K562 (cell line): ENCODE data around the gene FRYL. TPM values are rescaled to one million over a fixed set of nuclear protein-coding genes. Genes with fewer than 3 reads are reported as not detected.

Experiments used
- ATAC-seq: fragments of 200-7000 bp; cut with Tn5 transposase; 3 replicates; pipeline ENCODE4 v1.9.1; 2020; ENCODE audit warnings: moderate library complexity
- BruUV-seq: library from RNA; stranded (reverse); fragments of 400-500 nt; replicated peaks from 2 replicates; lab custom pipeline; 2021; lab: Mats Ljungman, UMichigan
- CTCF ChIA-PET: fragments of 300-600 bp; formaldehyde crosslinking; extraction: SDS; loops from one replicate; lab custom pipeline; 2021; ENCODE audit warnings: low intra/inter-chr PET ratio; lab: Yijun Ruan, JAX
- POLR2A ChIA-PET: fragments of 300-600, 350-650 bp; sonication (Branson Sonifier 250); formaldehyde crosslinking; extraction: SDS; loops from one replicate; lab custom pipeline; 2021; ENCODE audit warnings: antibody characterized with exemption, inconsistent platforms; lab: Yijun Ruan, JAX
- DNase-seq, 4 experiments: peaks; one replicate each; pipeline versions ENCODE4 v3.0.0 to v3.0.0-alpha.2; 2011 to 2018; ENCODE audit warnings: low spot score in 3 of 4, mixed read lengths in 3 of 4; ENCODE audit errors: extremely low read depth in 1 of 4
- FAIRE-seq: peaks from 2 replicates; lab custom pipeline; 2011; peaks lifted over from hg19 to GRCh38; lab: Jason Lieb, UNC
- H2AFZ ChIP-seq: 2 replicates; pipeline ENCODE4 v1.6.0; 2011; ENCODE audit warnings: low read depth, low read length, control low read depth, inconsistent platforms
- H3K27ac ChIP-seq: fragments of 200-600 bp; 3 replicates; pipeline ENCODE4 v1.8.0; 2011; ENCODE audit warnings: low read depth, mild to moderate bottlenecking, control low read depth, inconsistent platforms, low read length, moderate library complexity, mixed read lengths; ENCODE audit errors: extremely low read depth
- H3K27me3 ChIP-seq, 2 experiments: fragments of 300-600 bp in 1 of 2; 2 replicates in 1 of 2; 3 replicates in 1 of 2; pipeline versions ENCODE4 v1.6.0 to v1.8.0; 2011; ENCODE audit warnings: inconsistent platforms in 2 of 2, low read length in 2 of 2, mild to moderate bottlenecking in 1 of 2, mixed read lengths in 1 of 2, moderate library complexity in 1 of 2; ENCODE audit not compliant: control insufficient read depth in 2 of 2, insufficient read depth in 2 of 2
- H3K36me3 ChIP-seq: fragments of 300-600 bp; 3 replicates; pipeline ENCODE4 v1.8.0; 2011; ENCODE audit warnings: mild to moderate bottlenecking, low read length, inconsistent platforms; ENCODE audit not compliant: control insufficient read depth, insufficient read depth
- H3K4me1 ChIP-seq, 2 experiments: fragments of 200-600 bp in 1 of 2; replicated peaks in 1 of 2; 2 replicates in 1 of 2; 3 replicates in 1 of 2; pipeline versions ENCODE4 v1.5.1 to v1.8.0; 2011; ENCODE audit warnings: inconsistent platforms in 2 of 2, low read length in 2 of 2, mild to moderate bottlenecking in 1 of 2, mixed read lengths in 1 of 2, moderate library complexity in 1 of 2; ENCODE audit not compliant: control insufficient read depth in 2 of 2, insufficient read depth in 2 of 2
- H3K4me2 ChIP-seq: 2 replicates; pipeline ENCODE4 v1.6.1; 2011; ENCODE audit warnings: low read length, control low read depth, inconsistent platforms, mixed read lengths; ENCODE audit not compliant: insufficient read depth
- H3K4me3 ChIP-seq: fragments of 200-600 bp; sonication (generic), shearing (Covaris generic); 2 replicates; pipeline ENCODE4 v1.5.1; 2016; ENCODE audit warnings: control low read depth, inconsistent platforms
- H3K79me2 ChIP-seq: fragments of 200-600 bp; 3 replicates; pipeline ENCODE4 v1.8.0; 2011; ENCODE audit warnings: low read length, inconsistent platforms; ENCODE audit not compliant: control insufficient read depth, insufficient read depth
- H3K9ac ChIP-seq, 2 experiments: 2 replicates each; pipeline versions ENCODE4 v1.6.0 to v1.6.1; 2011; ENCODE audit warnings: low read depth in 2 of 2, low read length in 2 of 2, control low read depth in 1 of 2, inconsistent platforms in 1 of 2, mild to moderate bottlenecking in 1 of 2, mixed read lengths in 1 of 2; ENCODE audit not compliant: insufficient read depth in 1 of 2
- H3K9me1 ChIP-seq: one replicate; pipeline ENCODE4 v1.6.0; 2011; ENCODE audit warnings: inconsistent platforms, mild to moderate bottlenecking, low read length, moderate library complexity; ENCODE audit not compliant: control insufficient read depth, insufficient read depth
- H3K9me3 ChIP-seq: replicated peaks from 2 replicates; pipeline ENCODE4 v1.5.1; 2011; ENCODE audit warnings: low read depth, low read length, inconsistent platforms; ENCODE audit not compliant: control insufficient read depth, insufficient read depth
- H4K20me1 ChIP-seq: replicated peaks from 2 replicates; pipeline ENCODE4 v1.6.1; 2011; ENCODE audit warnings: low read length, inconsistent platforms, mixed read lengths; ENCODE audit not compliant: control insufficient read depth, insufficient read depth
- ADNP ChIP-seq: fragments of 200-800 bp; sonication (Bioruptor generic); IDR thresholded peaks from 2 replicates; pipeline ENCODE4 v1.6.1; 2016; ENCODE audit warnings: missing genetic modification characterization, missing compliant biosample characterization
- BCL6 ChIP-seq: fragments of 250-450 bp; sonication (Bioruptor Pico); IDR thresholded peaks from 2 replicates; pipeline ENCODE4 v1.4.0; 2020
- FIP1L1 ChIP-seq: fragments of 200-400 bp; formaldehyde crosslinking; IDR thresholded peaks from 2 replicates; pipeline ENCODE4 v1.6.1; 2018; ENCODE audit warnings: mild to moderate bottlenecking, low read depth, low read length; ENCODE audit not compliant: poor library complexity, severe bottlenecking
- GABPB2 ChIP-seq: fragments of 250-450 bp; sonication (Bioruptor Pico); conservative IDR thresholded peaks from 2 replicates; pipeline ENCODE4 v1.5.1; 2021; ENCODE audit warnings: mild to moderate bottlenecking
- POLR2AphosphoS5 ChIP-seq: IDR thresholded peaks from 2 replicates; pipeline ENCODE4 v1.6.1; 2011; ENCODE audit warnings: mild to moderate bottlenecking, low read depth, low read length, moderate library complexity; ENCODE audit not compliant: control insufficient read depth, insufficient read depth
- PPARD ChIP-seq: fragments of 250-450 bp; sonication (Bioruptor Pico); IDR thresholded peaks from 2 replicates; pipeline ENCODE4 v1.8.0; 2022; ENCODE audit warnings: inconsistent platforms, mild to moderate bottlenecking, moderate library complexity
- PRMT5 ChIP-seq: sonication (generic); formaldehyde crosslinking; IDR thresholded peaks from 2 replicates; pipeline ENCODE4 v1.5.0; 2020; ENCODE audit warnings: missing genetic modification reagents
- SETDB1 ChIP-seq: IDR thresholded peaks from one replicate; pipeline ENCODE4 v1.6.1; 2012; ENCODE audit warnings: low read length, control low read depth, inconsistent platforms
- TOE1 ChIP-seq, 2 experiments: fragments of 450-650 bp in 1 of 2; sonication (generic) in 1 of 2; formaldehyde crosslinking in 1 of 2; IDR thresholded peaks; 2 replicates each; pipeline versions ENCODE4 v1.7.1 to v1.8.0; 2016 to 2022; ENCODE audit warnings: borderline replicate concordance in 2 of 2, mild to moderate bottlenecking in 2 of 2, antibody characterized with exemption in 1 of 2, inconsistent platforms in 1 of 2, low read depth in 1 of 2, missing genetic modification reagents in 1 of 2, moderate library complexity in 1 of 2
- YBX1 ChIP-seq: fragments of 450-650 bp; IDR thresholded peaks from 2 replicates; pipeline ENCODE4 v1.7.1; 2016; ENCODE audit warnings: mild to moderate bottlenecking
- ZNF140 ChIP-seq: fragments of 250-450 bp; sonication (Bioruptor Pico); IDR thresholded peaks from 2 replicates; pipeline ENCODE4 v1.8.0; 2021; ENCODE audit warnings: moderate library complexity, mild to moderate bottlenecking, inconsistent platforms
- ZNF175 ChIP-seq: fragments of 200-800 bp; sonication (Bioruptor generic); IDR thresholded peaks from 2 replicates; pipeline ENCODE4 v1.6.1; 2016; ENCODE audit warnings: low read depth, mild to moderate bottlenecking, missing genetic modification characterization, missing compliant biosample characterization
- WGBS: fragments of 100-300 bp; shearing (Covaris generic); methylation state at CpG from one replicate; pipeline ENCODE4 v1.1.6; 2016; ENCODE audit warnings: low coverage, mixed read lengths; ENCODE audit not compliant: insufficient coverage; ENCODE audit errors: missing lambda C conversion rate; 5-methylcytosine and 5-hydroxymethylcytosine counted together
- in situ Hi-C: fragments of 300-500 bp; cut with MboI; formaldehyde crosslinking; loops from 4 replicates; pipeline ENCODE4 v1.15.0; 2018; ENCODE audit warnings: inconsistent platforms, mixed read lengths
- intact Hi-C: fragments of 100-400 bp; cut with micrococcal nuclease; formaldehyde crosslinking; loops from 2 replicates; pipeline ENCODE4 v1.14.2; 2022
- polyA plus RNA-seq, 8 experiments: library from polyadenylated mRNA; depleted of rRNA in 4 of 8; stranded (reverse) in 5 of 8; unstranded in 3 of 8; fragments of >200 nt; fragmentation: Nextera tagmentation in 2 of 8; fragmentation: Illumina TruSeq in 1 of 8; extraction: Ambion mirVana in 2 of 8; extraction: Trizol in 1 of 8; gene quantifications; 2 replicates each; pipeline versions ENCODE4 v1.2.1 to v1.2.3, GENCODE V29; 2011 to 2014; ENCODE audit warnings: inconsistent platforms in 1 of 8, missing spikeins in 1 of 8
- total RNA-seq, 7 experiments: library from RNA; depleted of rRNA in 6 of 7; stranded (reverse); fragments of >200 nt in 6 of 7; fragmentation: Illumina TruSeq in 2 of 7; extraction: Trizol in 2 of 7; gene quantifications; 2 replicates each; pipeline versions ENCODE4 v1.2.1 to v1.2.3, GENCODE V29; 2011 to 2021; ENCODE audit warnings: low replicate concordance in 1 of 7
- TF ChIP-seq, protein P1 (sequence below): fragments of 450-650 bp; IDR thresholded peaks from 2 replicates; pipeline ENCODE4 v1.6.1; 2018; ENCODE audit warnings: mild to moderate bottlenecking, low read depth; ENCODE audit not compliant: partially characterized antibody
- TF ChIP-seq, protein P2 (sequence below): fragments of 250-450 bp; sonication (Bioruptor Pico); IDR thresholded peaks from 2 replicates; pipeline ENCODE4 v1.4.0; 2020; ENCODE audit warnings: borderline replicate concordance
- TF ChIP-seq, protein P3 (sequence below): fragments of 250-450 bp; sonication (Bioruptor Pico); IDR thresholded peaks from 2 replicates; pipeline ENCODE4 v1.8.0; 2022; ENCODE audit warnings: inconsistent platforms, mild to moderate bottlenecking, moderate library complexity, borderline replicate concordance

The FRYL gene
- total and polyA plus RNA-seq, 9 of the 15 experiments (the other 6 are each of a cell fraction or from before 2014, with no cell fraction given) = 7.2 to 34.9 (median 15.9) TPM

DNA sequence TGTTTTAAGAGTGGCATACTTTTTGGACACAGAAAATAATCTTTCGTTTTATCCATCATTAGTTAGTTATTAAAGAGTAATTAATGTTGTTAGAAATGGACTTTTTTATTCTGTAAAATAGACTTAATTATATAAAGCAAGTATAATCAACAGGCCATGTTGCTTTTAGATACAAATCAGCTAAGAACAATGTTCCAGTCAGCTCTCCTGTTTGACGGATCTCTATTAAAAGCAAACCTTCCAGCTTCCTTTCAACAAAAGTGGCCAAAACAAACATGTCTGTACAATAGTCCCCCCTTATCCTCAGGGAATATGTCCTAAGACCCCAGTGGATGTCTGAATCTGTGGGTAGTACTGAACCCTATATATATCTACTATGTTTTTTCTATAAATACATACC, 301.8 kb downstream of the FRYL start:
- FAIRE-seq (no peak), DNase-seq (no peak), ATAC-seq (no peak)
- ChIA-PET CTCF (no interaction called here), POLR2A (no interaction called here)
- Histone ChIP-seq H2AFZ (0 out of 2 replicates have a peak overlapping the region, but pooled peaks have one; percentile 93), H3K9ac (no peak overlapping the region), H3K4me1 (peaks cover 15 to 27% of the 10 kb centered on the region in 2 experiments), H3K27me3 (no peaks in the 10 kb centered on the region), H3K4me3 (no peak overlapping the region), H3K9me1 (no peaks in the 10 kb centered on the region), H3K9me3 (no peaks in the 10 kb centered on the region), H3K36me3 (no peaks in the 10 kb centered on the region), H3K27ac (no peak overlapping the region), H4K20me1 (no peaks in the 10 kb centered on the region), H3K79me2 (peaks cover under 1% of the 10 kb centered on the region; the same call in 1 of the 3 replicates), H3K4me2 (no peak overlapping the region)
- 71% methylated on average over 2 of the region's 2 CpGs for WGBS
- no peak for TF ChIP-seq PPARD (CRISPR knock-in tag)
- TF ChIP-seq POLR2AphosphoS5 = no peak
- no peak for TF ChIP-seq BCL6 (CRISPR knock-in tag)
- TF ChIP-seq, protein P1, sequence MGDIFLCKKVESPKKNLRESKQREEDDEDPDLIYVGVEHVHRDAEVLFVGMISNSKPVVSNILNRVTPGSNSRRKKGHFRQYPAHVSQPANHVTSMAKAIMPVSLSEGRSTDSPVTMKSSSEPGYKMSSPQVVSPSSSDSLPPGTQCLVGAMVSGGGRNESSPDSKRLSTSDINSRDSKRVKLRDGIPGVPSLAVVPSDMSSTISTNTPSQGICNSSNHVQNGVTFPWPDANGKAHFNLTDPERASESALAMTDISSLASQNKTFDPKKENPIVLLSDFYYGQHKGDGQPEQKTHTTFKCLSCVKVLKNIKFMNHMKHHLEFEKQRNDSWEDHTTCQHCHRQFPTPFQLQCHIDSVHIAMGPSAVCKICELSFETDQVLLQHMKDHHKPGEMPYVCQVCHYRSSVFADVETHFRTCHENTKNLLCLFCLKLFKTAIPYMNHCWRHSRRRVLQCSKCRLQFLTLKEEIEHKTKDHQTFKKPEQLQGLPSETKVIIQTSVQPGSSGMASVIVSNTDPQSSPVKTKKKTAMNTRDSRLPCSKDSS = no peak
- TF ChIP-seq ADNP (tag) = no peak
- TF ChIP-seq ZNF175 (CRISPR knock-in tag) = no peak
- no peak for TF ChIP-seq GABPB2 (CRISPR knock-in tag)
- no peak for TF ChIP-seq SETDB1
- no peak for TF ChIP-seq TOE1 (IDR thresholded peaks at IDR 0.05; ENCODE audit: borderline replicate concordance)
- no peak for TF ChIP-seq TOE1 (CRISPR knock-in tag; IDR thresholded peaks at IDR 0.05; ENCODE audit: borderline replicate concordance, low read depth)
- TF ChIP-seq, protein P2, sequence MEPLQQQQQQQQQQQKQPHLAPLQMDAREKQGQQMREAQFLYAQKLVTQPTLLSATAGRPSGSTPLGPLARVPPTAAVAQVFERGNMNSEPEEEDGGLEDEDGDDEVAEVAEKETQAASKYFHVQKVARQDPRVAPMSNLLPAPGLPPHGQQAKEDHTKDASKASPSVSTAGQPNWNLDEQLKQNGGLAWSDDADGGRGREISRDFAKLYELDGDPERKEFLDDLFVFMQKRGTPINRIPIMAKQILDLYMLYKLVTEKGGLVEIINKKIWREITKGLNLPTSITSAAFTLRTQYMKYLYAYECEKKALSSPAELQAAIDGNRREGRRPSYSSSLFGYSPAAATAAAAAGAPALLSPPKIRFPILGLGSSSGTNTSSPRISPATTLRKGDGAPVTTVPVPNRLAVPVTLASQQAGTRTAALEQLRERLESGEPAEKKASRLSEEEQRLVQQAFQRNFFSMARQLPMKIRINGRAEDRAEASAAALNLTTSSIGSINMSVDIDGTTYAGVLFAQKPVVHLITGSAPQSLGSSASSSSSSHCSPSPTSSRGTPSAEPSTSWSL = no peak
- no peak for TF ChIP-seq ZNF140
- no peak for TF ChIP-seq FIP1L1
- TF ChIP-seq YBX1 = no peak
- TF ChIP-seq, protein P3, sequence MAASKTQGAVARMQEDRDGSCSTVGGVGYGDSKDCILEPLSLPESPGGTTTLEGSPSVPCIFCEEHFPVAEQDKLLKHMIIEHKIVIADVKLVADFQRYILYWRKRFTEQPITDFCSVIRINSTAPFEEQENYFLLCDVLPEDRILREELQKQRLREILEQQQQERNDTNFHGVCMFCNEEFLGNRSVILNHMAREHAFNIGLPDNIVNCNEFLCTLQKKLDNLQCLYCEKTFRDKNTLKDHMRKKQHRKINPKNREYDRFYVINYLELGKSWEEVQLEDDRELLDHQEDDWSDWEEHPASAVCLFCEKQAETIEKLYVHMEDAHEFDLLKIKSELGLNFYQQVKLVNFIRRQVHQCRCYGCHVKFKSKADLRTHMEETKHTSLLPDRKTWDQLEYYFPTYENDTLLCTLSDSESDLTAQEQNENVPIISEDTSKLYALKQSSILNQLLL (CRISPR knock-in tag) = no peak
- TF ChIP-seq PRMT5 = no peak
- in situ Hi-C loops (no loop called here), intact Hi-C loops (no loop called here)
- BruUV-seq = no TSS peak
